Right atrium auricular region (tissue), 2 donors: ENCODE data around the gene PRUNE2. TPM values are rescaled to one million over a fixed set of nuclear protein-coding genes. Genes with fewer than 3 reads are reported as not detected.
"Not testable (repeated sequence)": the region's sequence is repeated elsewhere in the genome, so short reads cannot be mapped to it uniquely, and the experiment has no call there.

Experiments
- DNase-seq: peaks from one replicate; pipeline ENCODE4 v3.0.0-alpha.2; 2019; ENCODE audit warnings: low spot score
- H3K27ac ChIP-seq, 2 donors: fragments of 200-600 bp; sonication (generic); 1 replicate in 1 of 2; 2 replicates in 1 of 2; pipeline ENCODE4 v1.5.1; 2016 to 2019
- H3K27me3 ChIP-seq, 2 donors: fragments of 200-600 bp; sonication (generic); one replicate each; pipeline versions ENCODE4 v1.5.1 to v1.6.0; 2017 to 2019
- H3K36me3 ChIP-seq: fragments of 200-600 bp; sonication (generic); one replicate; pipeline ENCODE4 v1.5.1; 2016
- H3K4me1 ChIP-seq, 2 donors: fragments of 200-600 bp; sonication (generic); one replicate each; pipeline versions ENCODE4 v1.5.1 to v1.6.0; 2017 to 2019
- H3K4me3 ChIP-seq, 2 donors: fragments of 200-600 bp; sonication (generic); 1 replicate in 1 of 2; 2 replicates in 1 of 2; pipeline ENCODE4 v1.5.1; 2017 to 2019; ENCODE audit warnings: mild to moderate bottlenecking in 1 of 2, moderate library complexity in 1 of 2
- H3K9me3 ChIP-seq, 2 donors: fragments of 200-600 bp; sonication (generic); one replicate each; pipeline ENCODE4 v1.5.1; 2019
- total RNA-seq, 2 donors: library from RNA; depleted of rRNA; stranded (reverse); fragments of >200 nt; gene quantifications; one replicate each; pipeline ENCODE4 v1.1.0, GENCODE V29; 2016
- TF ChIP-seq, protein P1 (sequence below), 2 donors: fragments of 200-600 bp; sonication (generic); IDR thresholded peaks; one replicate each; pipeline ENCODE4 v1.5.1; 2019; ENCODE audit warnings: antibody characterized with exemption in 2 of 2

PRUNE2 gene
- total RNA-seq, 2 donors from 2014 or later: 15.4 to 28.5 TPM

DNA sequence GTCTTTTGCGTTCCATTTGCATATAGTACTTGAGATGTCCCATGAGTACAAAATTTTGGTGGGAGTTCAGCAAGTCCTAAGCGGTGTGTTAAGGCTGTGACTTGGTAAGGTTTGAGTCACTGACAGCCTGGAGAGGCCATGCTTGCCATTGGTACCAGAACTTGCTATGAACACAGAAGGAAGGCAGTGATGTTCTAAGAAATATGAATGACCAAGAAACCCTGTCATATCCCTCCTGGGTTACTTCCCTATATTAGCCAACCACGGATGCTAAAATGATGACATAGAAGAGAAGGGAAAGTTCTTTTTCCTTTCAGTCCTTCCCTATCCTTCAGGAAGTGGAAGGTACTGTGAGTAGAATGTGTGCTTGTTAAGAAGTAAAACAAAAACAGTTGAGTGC is 310.3 kb downstream of the PRUNE2 start:
- Histone ChIP-seq H3K4me3 (no peak overlapping the region), H3K36me3 (no peaks in the 10 kb centered on the region), H3K27ac (no peak overlapping the region), H3K27me3 (no peaks in the 10 kb centered on the region), H3K9me3 (no peaks in the 10 kb centered on the region), H3K4me1 (no peaks in the 10 kb centered on the region)
- no peak for DNase-seq
- TF ChIP-seq, protein P1, sequence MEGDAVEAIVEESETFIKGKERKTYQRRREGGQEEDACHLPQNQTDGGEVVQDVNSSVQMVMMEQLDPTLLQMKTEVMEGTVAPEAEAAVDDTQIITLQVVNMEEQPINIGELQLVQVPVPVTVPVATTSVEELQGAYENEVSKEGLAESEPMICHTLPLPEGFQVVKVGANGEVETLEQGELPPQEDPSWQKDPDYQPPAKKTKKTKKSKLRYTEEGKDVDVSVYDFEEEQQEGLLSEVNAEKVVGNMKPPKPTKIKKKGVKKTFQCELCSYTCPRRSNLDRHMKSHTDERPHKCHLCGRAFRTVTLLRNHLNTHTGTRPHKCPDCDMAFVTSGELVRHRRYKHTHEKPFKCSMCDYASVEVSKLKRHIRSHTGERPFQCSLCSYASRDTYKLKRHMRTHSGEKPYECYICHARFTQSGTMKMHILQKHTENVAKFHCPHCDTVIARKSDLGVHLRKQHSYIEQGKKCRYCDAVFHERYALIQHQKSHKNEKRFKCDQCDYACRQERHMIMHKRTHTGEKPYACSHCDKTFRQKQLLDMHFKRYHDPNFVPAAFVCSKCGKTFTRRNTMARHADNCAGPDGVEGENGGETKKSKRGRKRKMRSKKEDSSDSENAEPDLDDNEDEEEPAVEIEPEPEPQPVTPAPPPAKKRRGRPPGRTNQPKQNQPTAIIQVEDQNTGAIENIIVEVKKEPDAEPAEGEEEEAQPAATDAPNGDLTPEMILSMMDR (IDR thresholded peaks at IDR 0.05): no peak

DNA sequence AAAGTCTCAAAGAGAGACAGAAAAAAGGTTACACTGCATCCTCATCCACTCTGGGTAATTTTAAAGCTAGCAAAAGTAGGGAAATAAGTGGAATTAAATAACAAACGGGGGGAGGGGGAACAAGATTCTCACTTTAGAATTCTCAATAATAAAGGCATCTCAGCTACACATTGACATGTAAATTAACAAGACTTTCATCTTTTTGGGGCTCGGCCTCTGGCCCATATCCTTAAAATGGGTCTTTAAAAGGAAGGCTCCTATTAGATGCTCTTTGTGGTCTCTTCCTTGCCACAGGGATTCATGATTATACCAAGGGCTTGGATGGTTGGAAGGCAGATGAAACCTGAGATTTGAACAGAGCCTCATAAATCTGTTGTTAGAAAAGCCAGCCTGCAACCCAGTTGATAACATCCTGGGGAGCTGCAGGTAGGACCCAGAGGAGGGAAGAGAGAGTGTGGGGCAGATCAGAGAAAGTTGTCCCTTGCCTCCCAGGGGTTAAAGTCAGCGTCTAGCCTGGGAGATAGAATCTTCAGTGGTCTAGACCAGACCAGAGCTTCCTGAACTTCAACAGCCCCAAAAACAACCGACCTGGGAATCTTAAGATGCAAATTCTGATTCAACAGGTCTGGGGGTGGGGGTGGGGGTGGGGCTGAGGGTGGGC is 311.0 kb downstream of the PRUNE2 start:
- Histone ChIP-seq H3K9me3 (no peaks in the 10 kb centered on the region), H3K4me3 (no peak overlapping the region), H3K27me3 (no peaks in the 10 kb centered on the region), H3K36me3 (no peaks in the 10 kb centered on the region), H3K27ac (no peak overlapping the region), H3K4me1 (no peaks in the 10 kb centered on the region)
- TF ChIP-seq, protein P1 (IDR thresholded peaks at IDR 0.05): no peak
- no peak for DNase-seq

DNA sequence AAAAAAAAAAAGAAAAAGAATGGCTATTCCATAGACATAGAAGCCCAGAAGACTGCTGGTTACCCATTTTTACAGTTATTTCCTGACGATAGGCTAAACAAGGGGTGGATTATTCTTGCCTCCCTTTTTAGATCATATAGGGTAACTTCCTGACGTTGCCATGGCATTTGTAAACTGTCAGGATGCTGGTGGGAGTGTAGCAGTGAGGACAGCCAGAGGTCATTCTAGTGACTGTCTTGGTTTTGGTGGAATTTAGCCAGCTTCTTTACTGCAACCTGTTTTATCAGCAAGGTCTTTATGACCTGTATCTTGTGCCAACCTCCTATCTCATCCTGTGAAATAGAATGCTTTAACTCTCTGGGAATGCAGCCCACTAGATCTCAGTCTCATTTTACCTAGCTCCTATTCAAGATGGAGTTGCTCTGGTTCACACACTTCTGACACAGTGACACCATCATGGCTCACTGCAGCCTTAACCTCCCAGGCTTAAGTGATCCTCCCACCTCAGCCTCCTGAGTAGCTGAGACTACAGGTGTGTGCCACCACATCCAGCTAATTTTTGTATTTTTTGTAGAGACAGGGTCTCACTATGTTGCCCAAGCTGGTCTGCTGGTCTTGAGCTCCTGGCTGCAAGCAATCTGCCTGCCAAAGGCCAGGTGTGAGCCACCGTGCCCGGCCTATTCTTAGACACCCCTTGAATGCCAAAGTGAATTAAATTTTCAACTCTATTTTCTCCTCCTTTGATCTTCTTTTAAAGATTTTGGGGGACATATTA is 311.8 kb downstream of the PRUNE2 start:
- not testable (repeated sequence) for DNase-seq, H3K4me3 ChIP-seq, H3K4me1 ChIP-seq, H3K36me3 ChIP-seq, H3K9me3 ChIP-seq, H3K27ac ChIP-seq, H3K27me3 ChIP-seq

DNA sequence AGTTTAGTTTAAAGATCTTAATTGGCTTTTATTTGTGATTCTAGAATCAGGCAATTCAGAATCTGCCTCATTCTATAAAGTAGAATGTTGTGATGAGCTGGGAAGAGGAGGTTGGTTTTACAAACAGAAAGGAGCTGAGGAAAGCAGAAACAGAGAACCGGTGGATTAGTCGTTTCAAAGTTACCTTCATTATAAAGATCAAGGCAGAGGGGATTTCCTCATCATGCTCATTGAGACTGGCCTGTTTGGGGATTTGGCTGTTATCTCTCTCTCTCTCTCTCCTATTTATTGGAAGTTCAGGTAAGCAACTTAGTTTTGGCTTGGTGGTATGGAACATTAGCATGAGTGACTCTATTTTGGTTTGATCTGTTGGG is 313.0 kb downstream of the PRUNE2 start:
- Histone ChIP-seq H3K27ac (no peak overlapping the region), H3K4me3 (no peak overlapping the region), H3K27me3 (no peaks in the 10 kb centered on the region), H3K4me1 (no peaks in the 10 kb centered on the region), H3K36me3 (no peaks in the 10 kb centered on the region), H3K9me3 (no peaks in the 10 kb centered on the region)
- TF ChIP-seq, protein P1 (IDR thresholded peaks at IDR 0.05): no peak
- no peak for DNase-seq

DNA sequence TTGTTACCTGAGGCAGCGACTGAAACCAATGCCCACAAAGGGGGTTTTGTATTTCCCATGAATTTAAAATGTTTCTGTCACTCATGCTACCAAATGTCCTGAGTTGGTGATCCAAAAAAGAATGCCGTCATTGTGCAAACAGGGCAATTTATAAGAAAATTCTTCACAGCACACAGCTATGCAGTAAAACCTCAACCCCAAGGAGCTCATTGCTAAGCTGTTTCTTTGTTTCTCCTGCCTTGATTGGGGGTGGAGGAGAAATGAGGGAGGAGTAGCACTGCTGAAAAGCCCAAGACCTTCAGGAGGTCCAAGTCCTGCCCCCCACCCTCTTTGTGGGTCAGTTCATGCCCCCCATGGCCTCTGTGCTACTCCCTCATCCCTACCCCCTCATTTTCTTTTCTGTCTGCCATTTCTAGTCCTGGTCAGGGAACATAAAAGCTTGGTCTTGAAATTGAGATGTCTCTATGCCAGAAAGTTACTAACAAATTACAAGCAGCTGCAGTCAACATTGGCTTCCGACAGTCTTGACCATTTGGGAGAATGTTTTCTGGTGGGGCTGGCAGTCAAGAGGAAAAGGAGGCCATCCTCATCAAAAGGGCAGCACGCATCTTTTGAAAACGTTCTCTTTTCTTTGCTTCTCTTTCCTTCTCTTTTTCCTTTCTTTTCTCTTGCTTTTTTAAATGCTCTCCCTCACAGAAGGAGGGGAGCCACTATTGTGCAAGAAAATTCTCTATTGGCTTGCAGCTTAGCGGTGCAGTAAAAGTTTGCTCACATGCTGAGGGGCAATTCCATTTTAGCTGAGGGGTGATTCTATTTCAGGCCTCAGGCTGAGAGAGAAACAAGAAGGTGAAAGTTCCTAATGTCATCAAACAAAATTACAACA is 313.6 kb downstream of the PRUNE2 start:
- Histone ChIP-seq H3K36me3 (no peaks in the 10 kb centered on the region), H3K27me3 (no peaks in the 10 kb centered on the region), H3K27ac (no peak overlapping the region), H3K4me3 (no peak overlapping the region), H3K4me1 (no peaks in the 10 kb centered on the region), H3K9me3 (no peaks in the 10 kb centered on the region)
- TF ChIP-seq, protein P1 (IDR thresholded peaks at IDR 0.05): no peak
- DNase-seq: no peak
